ENCODE data around the gene GJA8.
A peak's percentile ranks its signal among the peaks of the same experiment; 100 is the strongest.
"Not testable (repeated sequence)": the region's sequence is repeated elsewhere in the genome, so short reads cannot be mapped to it uniquely, and the experiment has no call there.

Gene GJA8

GRCh38 chr1:147902253-147902845 is at the start of gene GJA8:
GJA8 (plus strand) TSS chr1:147902795; CDS start chr1:147907956, 5,161 bp downstream.
- no peak for DNase-seq

GRCh38 chr1:147853391-147853790 is 49.2 kb upstream of the GJA8 start:
- DNase-seq, result no peak

GRCh38 chr1:147854989-147855388 is 47.6 kb upstream of the GJA8 start:
- DNase-seq, result not testable (repeated sequence)

- DNase-seq, result not testable (repeated sequence)
Observed at GRCh38 chr1:147855996-147856395, 46.6 kb upstream of the GJA8 start.

- DNase-seq, result not testable (repeated sequence)
Observed at GRCh38 chr1:147867204-147867603, 35.4 kb upstream of the GJA8 start.

- DNase-seq, result no peak
Observed at GRCh38 chr1:147878022-147878421, 24.6 kb upstream of the GJA8 start.

GRCh38 chr1:147879911-147880310 is 22.7 kb upstream of the GJA8 start:
- DNase-seq, result no peak

GRCh38 chr1:147882535-147882934 is 20.1 kb upstream of the GJA8 start:
- no peak for DNase-seq

- peak; percentile 60 to 64 for DNase-seq
Observed at GRCh38 chr1:147890177-147890790, 12.3 kb upstream of the GJA8 start.

GRCh38 chr1:147891088-147891487 is 11.5 kb upstream of the GJA8 start:
- DNase-seq, result no peak

GRCh38 chr1:147892216-147892615 is 10.4 kb upstream of the GJA8 start:
- DNase-seq, result no peak

- peak in 1 of 2 donors; percentile 9 for DNase-seq
Observed at GRCh38 chr1:147892731-147893214, 9.8 kb upstream of the GJA8 start.

- DNase-seq, result no peak
Observed at GRCh38 chr1:147895123-147895522, 7.5 kb upstream of the GJA8 start.

- DNase-seq, result no peak
Observed at GRCh38 chr1:147897029-147897752, 5.4 kb upstream of the GJA8 start.

- no peak for DNase-seq
Observed at GRCh38 chr1:147897789-147898188, 4.8 kb upstream of the GJA8 start.

- no peak for DNase-seq
Observed at GRCh38 chr1:147904726-147905125, 2.1 kb downstream of the GJA8 start.

GRCh38 chr1:147907786-147908509 is 5.4 kb downstream of the GJA8 start:
- no peak for DNase-seq

- no peak for DNase-seq
Observed at GRCh38 chr1:147912553-147912952, 10.0 kb downstream of the GJA8 start.

GRCh38 chr1:147913362-147913942 is 10.9 kb downstream of the GJA8 start:
- no peak for DNase-seq

GRCh38 chr1:147919896-147920295 is 17.3 kb downstream of the GJA8 start:
- DNase-seq, result no peak

- no peak for DNase-seq
Observed at GRCh38 chr1:147924813-147925212, 22.2 kb downstream of the GJA8 start.

GRCh38 chr1:147927215-147927614 is 24.6 kb downstream of the GJA8 start:
- not testable (repeated sequence) for DNase-seq

GRCh38 chr1:147927689-147928088 is 25.1 kb downstream of the GJA8 start:
- DNase-seq, result not testable (repeated sequence)
